ENCODE results near the gene RHOBTB3.

Gene RHOBTB3

DNA sequence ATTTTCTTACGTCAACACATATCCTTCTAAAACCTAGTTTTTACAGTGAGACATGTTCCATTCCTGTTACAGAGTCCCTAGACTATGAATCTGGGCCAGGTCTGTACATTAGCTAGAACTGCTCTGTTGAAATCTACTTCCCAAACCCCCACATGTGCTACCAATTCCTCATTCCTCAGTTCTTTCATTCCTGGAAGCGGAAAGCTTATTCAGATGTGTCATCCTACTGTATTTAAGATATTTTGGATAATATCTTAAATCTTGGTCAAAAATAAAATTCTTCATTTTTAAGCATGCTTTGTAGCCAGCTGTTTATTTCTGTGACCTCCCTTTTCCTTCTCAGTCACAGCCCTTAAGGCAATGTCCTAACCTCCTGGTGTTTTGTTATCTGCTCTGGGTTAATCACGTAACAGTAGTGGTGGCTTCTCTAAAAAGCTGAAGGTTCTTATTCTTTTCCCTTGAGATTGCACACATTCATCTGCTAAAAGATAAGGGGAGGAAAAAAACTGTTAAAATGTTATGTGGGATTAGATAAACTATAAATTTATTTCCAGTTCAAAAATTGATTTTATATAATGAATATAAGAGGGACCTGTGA lies 55.8 kb downstream of the RHOBTB3 start:
- TF ChIP-seq, protein P1, sequence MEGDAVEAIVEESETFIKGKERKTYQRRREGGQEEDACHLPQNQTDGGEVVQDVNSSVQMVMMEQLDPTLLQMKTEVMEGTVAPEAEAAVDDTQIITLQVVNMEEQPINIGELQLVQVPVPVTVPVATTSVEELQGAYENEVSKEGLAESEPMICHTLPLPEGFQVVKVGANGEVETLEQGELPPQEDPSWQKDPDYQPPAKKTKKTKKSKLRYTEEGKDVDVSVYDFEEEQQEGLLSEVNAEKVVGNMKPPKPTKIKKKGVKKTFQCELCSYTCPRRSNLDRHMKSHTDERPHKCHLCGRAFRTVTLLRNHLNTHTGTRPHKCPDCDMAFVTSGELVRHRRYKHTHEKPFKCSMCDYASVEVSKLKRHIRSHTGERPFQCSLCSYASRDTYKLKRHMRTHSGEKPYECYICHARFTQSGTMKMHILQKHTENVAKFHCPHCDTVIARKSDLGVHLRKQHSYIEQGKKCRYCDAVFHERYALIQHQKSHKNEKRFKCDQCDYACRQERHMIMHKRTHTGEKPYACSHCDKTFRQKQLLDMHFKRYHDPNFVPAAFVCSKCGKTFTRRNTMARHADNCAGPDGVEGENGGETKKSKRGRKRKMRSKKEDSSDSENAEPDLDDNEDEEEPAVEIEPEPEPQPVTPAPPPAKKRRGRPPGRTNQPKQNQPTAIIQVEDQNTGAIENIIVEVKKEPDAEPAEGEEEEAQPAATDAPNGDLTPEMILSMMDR (IDR thresholded peaks at IDR 0.05; ENCODE audit: low read depth, low read length) = no peak
- DNase-seq (ENCODE audit: extremely low read depth, low read depth) = no peak

DNA sequence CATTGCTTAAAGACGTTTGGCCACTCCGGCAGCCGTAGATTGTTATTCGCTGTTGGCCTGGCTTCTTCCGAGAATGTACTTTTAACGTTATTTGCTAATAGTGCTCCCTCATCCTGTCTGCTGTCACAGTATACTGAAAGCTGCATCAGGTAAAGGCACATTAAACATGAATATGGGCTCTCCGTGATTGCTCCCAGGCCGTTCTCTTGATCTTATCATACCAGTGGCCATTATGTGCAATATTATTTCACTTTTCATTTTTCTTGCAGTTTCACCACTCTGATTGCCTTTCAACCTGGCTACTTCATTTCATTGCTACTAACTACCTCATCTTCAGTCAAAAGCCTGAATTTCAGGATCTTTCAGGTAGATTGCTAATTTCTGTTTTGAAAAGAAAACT lies 57.4 kb downstream of the RHOBTB3 start:
- TF ChIP-seq, protein P1 (IDR thresholded peaks at IDR 0.05; ENCODE audit: low read depth, low read length) = no peak
- DNase-seq (ENCODE audit: extremely low read depth, low read depth) = no peak

DNA sequence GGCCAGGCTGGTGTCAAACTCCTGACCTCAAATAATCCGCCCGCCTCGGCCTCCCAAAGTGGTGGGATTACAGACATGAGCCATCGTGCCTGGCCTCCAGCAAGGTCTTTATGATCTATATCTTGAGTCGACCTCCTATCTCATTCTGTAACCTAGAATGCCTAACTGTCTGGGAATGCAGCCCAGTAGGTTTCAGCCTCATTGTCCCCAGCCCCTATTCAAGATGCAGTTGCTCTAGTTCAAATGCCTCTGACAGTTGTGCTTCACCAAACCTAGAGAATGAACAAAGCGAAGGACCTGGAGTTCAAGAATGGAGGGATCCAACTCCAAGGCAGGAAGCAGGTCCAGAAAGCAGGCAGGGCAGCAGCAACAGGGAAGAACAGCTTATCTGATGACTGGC lies 60.6 kb downstream of the RHOBTB3 start:
- DNase-seq (ENCODE audit: extremely low read depth, low read depth) = no peak
- TF ChIP-seq, protein P1 (IDR thresholded peaks at IDR 0.05; ENCODE audit: low read depth, low read length) = no peak

DNA sequence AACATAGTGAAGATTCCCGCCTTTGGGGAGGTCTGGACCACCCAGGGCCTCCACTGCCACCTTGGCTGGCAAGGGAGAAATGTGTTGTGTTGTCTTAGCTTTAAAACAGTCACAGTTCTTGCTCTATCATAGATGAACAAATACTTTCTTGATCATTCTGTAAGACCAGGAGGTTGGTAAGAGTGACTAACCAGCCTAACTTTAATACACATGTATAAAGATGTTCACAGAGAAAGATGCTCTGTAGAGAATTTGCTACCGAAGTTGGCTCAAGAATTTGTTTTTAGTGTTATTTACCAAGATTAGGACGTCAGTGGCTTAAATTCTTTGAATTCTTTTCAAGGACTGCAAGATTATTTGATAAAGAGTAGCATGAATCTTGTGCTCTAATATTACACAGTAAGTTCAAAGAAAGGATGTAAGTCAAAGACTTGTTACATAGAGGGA lies 63.0 kb downstream of the RHOBTB3 start:
- DNase-seq (ENCODE audit: extremely low read depth, low read depth) = no peak
- TF ChIP-seq, protein P1 (IDR thresholded peaks at IDR 0.05; ENCODE audit: low read depth, low read length) = no peak

DNA sequence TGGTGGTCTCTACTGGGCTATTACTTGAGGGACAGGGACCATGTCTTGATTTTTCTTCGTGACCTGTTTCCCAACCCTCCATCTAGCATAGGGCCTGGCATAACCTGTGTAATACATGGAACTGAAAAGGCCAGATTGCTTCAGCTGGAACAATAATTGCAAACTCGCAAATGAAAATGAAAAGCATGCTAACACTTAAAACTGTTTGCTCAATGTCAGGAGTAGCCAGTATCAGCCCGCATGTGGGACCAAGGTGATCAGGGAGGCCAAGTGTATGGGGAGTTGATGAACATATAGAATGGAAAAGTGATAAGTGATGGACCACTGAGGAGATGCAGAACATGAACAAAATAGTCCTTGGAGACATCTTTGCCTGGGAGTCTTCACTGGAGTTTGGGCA lies 66.2 kb downstream of the RHOBTB3 start:
- DNase-seq (ENCODE audit: extremely low read depth, low read depth) = no peak
- TF ChIP-seq, protein P1 (IDR thresholded peaks at IDR 0.05; ENCODE audit: low read depth, low read length) = no peak

DNA sequence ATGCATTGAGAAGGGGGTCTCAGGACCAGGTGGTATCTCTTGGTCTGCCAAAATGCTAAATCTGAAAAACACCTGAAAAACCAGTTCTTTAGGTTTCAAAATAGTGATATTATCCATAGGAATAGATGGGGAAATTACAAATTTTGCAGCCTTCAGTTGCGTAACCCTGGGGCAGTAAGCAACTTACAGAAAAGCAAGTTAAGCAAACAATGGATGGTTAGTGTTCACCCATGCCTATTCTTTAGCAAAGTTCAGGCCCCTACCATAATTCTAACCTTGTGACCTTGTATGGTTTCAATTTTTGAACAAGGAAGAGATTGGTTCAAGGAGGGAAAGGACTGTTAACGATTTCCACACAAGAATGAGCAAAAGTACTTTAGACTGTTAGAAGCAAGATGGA lies 66.9 kb downstream of the RHOBTB3 start:
- TF ChIP-seq, protein P1 (IDR thresholded peaks at IDR 0.05; ENCODE audit: low read depth, low read length) = no peak
- DNase-seq (ENCODE audit: extremely low read depth, low read depth) = no peak

DNA sequence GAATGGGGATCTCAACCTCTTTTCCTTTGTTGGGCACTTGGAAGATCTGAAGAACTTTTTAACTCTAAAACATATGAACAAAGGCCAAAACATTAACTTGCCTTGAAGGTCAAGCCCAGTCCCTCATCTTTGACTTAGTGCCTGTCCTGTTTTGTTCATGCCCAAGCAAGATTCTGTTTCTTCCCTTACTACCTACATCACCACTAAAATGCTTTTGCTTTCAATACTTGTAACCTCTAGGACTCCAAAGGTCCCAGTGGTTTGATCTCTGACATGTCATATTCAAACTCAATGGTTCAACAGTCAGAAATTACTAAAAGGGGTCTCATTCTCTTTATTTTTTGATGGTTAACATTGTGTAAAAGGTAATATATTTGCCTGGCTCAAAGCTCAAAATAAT lies 67.4 kb downstream of the RHOBTB3 start:
- DNase-seq (ENCODE audit: extremely low read depth, low read depth) = no peak
- TF ChIP-seq, protein P1 (IDR thresholded peaks at IDR 0.05; ENCODE audit: low read depth, low read length) = no peak
